AG09309 (cell line): ENCODE data around the gene CCNO.
A peak's percentile ranks its signal among the peaks of the same experiment; 100 is the strongest.

Experiments
- DNase-seq: peaks from one replicate; pipeline ENCODE4 v3.0.0-alpha.2; 2010; ENCODE audit warnings: low read depth
- H3K4me3 ChIP-seq: 2 replicates; pipeline ENCODE4 v1.5.1; 2011; ENCODE audit warnings: mild to moderate bottlenecking, low read depth, low read length, moderate library complexity; ENCODE audit not compliant: control insufficient read depth
- CTCF ChIP-seq: IDR thresholded peaks from 2 replicates; pipeline ENCODE4 v1.5.1; 2011; ENCODE audit warnings: mild to moderate bottlenecking, low read depth, low read length, inconsistent platforms; ENCODE audit not compliant: insufficient read depth, control insufficient read depth; ENCODE audit errors: missing control alignments

Gene CCNO

GRCh38 chr5:55232985-55233928, at the start of gene CCNO:
TSS of gene CCNO (minus strand) at chr5:55233608. CDS start at chr5:55233523, 85 bp downstream.
- H3K4me3 ChIP-seq = peak within 1 kb of the TSS; percentile 53
- peak; percentile 33 for DNase-seq
- TF ChIP-seq CTCF = no peak

GRCh38 chr5:55278778-55279177, 45.4 kb upstream of the CCNO start:
- no peak for DNase-seq

GRCh38 chr5:55276771-55277170, 43.4 kb upstream of the CCNO start:
- TF ChIP-seq CTCF = no peak
- DNase-seq = peak; percentile 10
- H3K4me3 ChIP-seq = no peak overlapping the region

More at GRCh38 chr5:55278778-55279177, 45.4 kb upstream of the CCNO start:
- no peak for TF ChIP-seq CTCF
- H3K4me3 ChIP-seq = no peak overlapping the region

- no peak overlapping the region for H3K4me3 ChIP-seq
- TF ChIP-seq CTCF = no peak
- no peak for DNase-seq
Measured at GRCh38 chr5:55258339-55258738, 24.9 kb upstream of the CCNO start.

GRCh38 chr5:55254802-55255201, 21.4 kb upstream of the CCNO start:
- no peak for DNase-seq
- TF ChIP-seq CTCF = no peak
- no peak overlapping the region for H3K4me3 ChIP-seq

GRCh38 chr5:55250064-55250463, 16.7 kb upstream of the CCNO start:
- no peak for TF ChIP-seq CTCF
- DNase-seq = no peak
- no peak overlapping the region for H3K4me3 ChIP-seq

- no peak overlapping the region for H3K4me3 ChIP-seq
- no peak for DNase-seq
- TF ChIP-seq CTCF = no peak
Measured at GRCh38 chr5:55241746-55242145, 8.3 kb upstream of the CCNO start.
